ENCODE measurements around the gene CBX8. TPM values are rescaled to one million over a fixed set of nuclear protein-coding genes. Genes with fewer than 3 reads are reported as not detected.

The CBX8 gene
- total RNA-seq, 3 donors from 2014 or later (not counting 1 experiment from before 2014, with no cell fraction given): 4.0 to 6.4 (median 5.8) TPM

DNA sequence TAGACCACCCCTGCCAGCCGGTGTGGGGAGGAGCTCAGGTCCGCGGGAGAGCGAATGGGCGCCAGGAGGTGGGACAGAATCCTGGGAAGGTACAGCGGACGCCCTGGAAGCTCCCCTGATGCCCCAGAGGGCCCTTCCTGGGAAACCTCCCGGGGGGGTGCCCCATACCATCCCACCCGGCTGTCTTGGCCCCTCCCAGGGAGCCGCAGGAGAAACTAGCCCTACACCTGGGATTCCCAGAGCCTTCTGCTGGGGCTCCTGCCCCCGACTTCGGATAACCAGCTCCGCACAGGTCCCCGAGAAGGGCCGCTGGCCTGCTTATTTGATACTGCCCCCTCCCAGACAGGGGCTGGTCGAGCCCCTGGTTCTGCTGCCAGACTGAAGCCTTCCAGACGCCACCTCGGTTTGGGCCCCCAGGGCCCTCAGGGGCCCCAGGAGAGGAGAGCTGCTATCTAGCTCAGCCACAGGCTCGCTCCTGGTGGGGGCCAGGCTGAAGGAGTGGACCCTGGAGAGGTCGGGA lies 45.3 kb upstream of the CBX8 start:
- Histone ChIP-seq H3K27ac (ENCODE audit: low read length) (no peak overlapping the region), H3K9me3 (ENCODE audit: control insufficient read depth, insufficient read depth, low read length) (no peaks in the 10 kb centered on the region), H3K36me3 (ENCODE audit: control insufficient read depth, insufficient read depth, low read length) (no peaks in the 10 kb centered on the region), H3K27me3 (ENCODE audit: control insufficient read depth, insufficient read depth, low read length) (peaks cover 43% of the 10 kb centered on the region), H3K4me3 (ENCODE audit: low read length) (no peak overlapping the region), H3K4me1 (ENCODE audit: control insufficient read depth, insufficient read depth, low read length) (peaks cover 72% of the 10 kb centered on the region)
- H3K27ac Mint-ChIP-seq: peak overlapping the region; percentile 43 to 59
- 8% methylated on average over 20 of the region's 20 CpGs for WGBS (ENCODE audit: insufficient coverage)
- TF ChIP-seq, protein P1, sequence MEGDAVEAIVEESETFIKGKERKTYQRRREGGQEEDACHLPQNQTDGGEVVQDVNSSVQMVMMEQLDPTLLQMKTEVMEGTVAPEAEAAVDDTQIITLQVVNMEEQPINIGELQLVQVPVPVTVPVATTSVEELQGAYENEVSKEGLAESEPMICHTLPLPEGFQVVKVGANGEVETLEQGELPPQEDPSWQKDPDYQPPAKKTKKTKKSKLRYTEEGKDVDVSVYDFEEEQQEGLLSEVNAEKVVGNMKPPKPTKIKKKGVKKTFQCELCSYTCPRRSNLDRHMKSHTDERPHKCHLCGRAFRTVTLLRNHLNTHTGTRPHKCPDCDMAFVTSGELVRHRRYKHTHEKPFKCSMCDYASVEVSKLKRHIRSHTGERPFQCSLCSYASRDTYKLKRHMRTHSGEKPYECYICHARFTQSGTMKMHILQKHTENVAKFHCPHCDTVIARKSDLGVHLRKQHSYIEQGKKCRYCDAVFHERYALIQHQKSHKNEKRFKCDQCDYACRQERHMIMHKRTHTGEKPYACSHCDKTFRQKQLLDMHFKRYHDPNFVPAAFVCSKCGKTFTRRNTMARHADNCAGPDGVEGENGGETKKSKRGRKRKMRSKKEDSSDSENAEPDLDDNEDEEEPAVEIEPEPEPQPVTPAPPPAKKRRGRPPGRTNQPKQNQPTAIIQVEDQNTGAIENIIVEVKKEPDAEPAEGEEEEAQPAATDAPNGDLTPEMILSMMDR (IDR thresholded peaks at IDR 0.05): no peak
- DNase-seq (peak in 1 of 2 donors; percentile 35), ATAC-seq (no peak)
- peaks cover 12 to 24% of the 10 kb centered on the region in 2 donors for H3K27me3 Mint-ChIP-seq (ENCODE audit: low read depth in 2 of 2)
- no peaks in the 10 kb centered on the region for H3K36me3 Mint-ChIP-seq
- H3K9me3 Mint-ChIP-seq: no peaks in the 10 kb centered on the region
- peak overlapping the region; percentile 65 for H3K4me3 Mint-ChIP-seq
- intact Hi-C loops (cut with micrococcal nuclease): loop anchor here (2.0 to 5.0 kb wide), 2 partner anchors 95 to 155 kb away; no protein-coding TSS in a partner anchor
- peaks cover 28 to 41% of the 10 kb centered on the region in 2 donors for H3K4me1 Mint-ChIP-seq

DNA sequence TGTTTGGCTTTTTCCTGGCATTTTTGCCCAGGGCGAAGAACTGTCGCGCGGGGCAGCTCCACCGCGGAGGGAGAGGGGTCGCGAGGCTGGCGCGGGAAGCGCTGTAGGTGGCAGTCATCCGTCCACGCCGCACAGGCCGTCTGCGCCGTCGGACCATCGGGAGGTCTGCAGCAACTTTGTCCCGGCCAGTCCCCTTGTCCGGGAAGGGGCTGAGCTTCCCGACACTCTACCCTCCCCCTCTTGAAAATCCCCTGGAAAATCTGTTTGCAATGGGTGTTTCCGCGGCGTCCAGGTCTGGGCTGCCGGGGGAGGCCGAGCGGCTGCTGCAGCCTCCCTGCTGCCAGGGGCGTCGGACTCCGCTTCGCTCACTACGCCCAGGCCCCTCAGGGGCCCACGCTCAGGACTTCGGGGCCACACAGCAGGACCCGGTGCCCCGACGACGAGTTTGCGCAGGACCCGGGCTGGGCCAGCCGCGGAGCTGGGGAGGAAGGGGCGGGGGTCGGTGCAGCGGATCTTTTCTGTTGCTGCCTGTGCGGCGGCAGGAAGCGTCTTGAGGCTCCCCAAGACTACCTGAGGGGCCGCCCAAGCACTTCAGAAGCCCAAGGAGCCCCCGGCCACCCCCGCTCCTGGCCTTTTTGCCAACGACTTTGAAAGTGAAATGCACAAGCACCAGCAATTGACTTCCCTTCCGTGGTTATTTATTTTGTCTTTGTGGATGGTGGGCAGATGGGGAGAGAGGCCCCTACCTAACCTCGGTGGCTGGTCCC lies 44.7 kb upstream of the CBX8 start:
- Histone ChIP-seq H3K27ac (ENCODE audit: low read length) (no peak overlapping the region), H3K4me1 (ENCODE audit: control insufficient read depth, insufficient read depth, low read length) (peaks cover 79% of the 10 kb centered on the region), H3K27me3 (ENCODE audit: control insufficient read depth, insufficient read depth, low read length) (peaks cover 43% of the 10 kb centered on the region), H3K9me3 (ENCODE audit: control insufficient read depth, insufficient read depth, low read length) (no peaks in the 10 kb centered on the region), H3K4me3 (ENCODE audit: low read length) (no peak overlapping the region), H3K36me3 (ENCODE audit: control insufficient read depth, insufficient read depth, low read length) (no peaks in the 10 kb centered on the region)
- Mint-ChIP-seq H3K4me1 (peaks cover 34 to 48% of the 10 kb centered on the region in 2 donors), H3K27me3 (ENCODE audit: low read depth in 2 of 2) (peaks cover 12 to 24% of the 10 kb centered on the region in 2 donors), H3K9me3 (no peaks in the 10 kb centered on the region), H3K36me3 (no peaks in the 10 kb centered on the region), H3K27ac (peak overlapping the region; percentile 43 to 96), H3K4me3 (peak overlapping the region; percentile 65)
- DNase-seq (peak in 1 of 2 donors; percentile 58), ATAC-seq (no peak)
- TF ChIP-seq, protein P1 (IDR thresholded peaks at IDR 0.05): no peak
- intact Hi-C loops (cut with micrococcal nuclease): loop anchor here (2.0 to 5.0 kb wide), 2 partner anchors 94 to 155 kb away; no protein-coding TSS in a partner anchor
- 4% methylated on average over 55 of the region's 55 CpGs for WGBS (ENCODE audit: insufficient coverage)

DNA sequence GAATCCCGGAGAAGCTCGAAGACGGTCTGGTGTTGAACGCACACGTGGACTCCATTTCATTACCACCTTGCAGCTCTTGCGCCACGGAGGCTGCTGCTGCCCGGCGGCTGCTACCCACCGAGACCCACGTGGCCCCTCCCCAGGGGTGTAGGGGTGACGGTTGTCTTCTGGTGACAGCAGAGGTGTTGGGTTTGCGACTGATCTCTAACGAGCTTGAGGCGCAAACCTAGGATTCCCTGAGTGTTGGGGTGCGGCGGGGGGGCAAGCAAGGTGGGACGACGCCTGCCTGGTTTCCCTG lies 44.1 kb upstream of the CBX8 start:
- Histone ChIP-seq H3K36me3 (ENCODE audit: control insufficient read depth, insufficient read depth, low read length) (peaks cover 2% of the 10 kb centered on the region), H3K9me3 (ENCODE audit: control insufficient read depth, insufficient read depth, low read length) (no peaks in the 10 kb centered on the region), H3K27ac (ENCODE audit: low read length) (no peak overlapping the region), H3K4me1 (ENCODE audit: control insufficient read depth, insufficient read depth, low read length) (peaks cover 85% of the 10 kb centered on the region), H3K27me3 (ENCODE audit: control insufficient read depth, insufficient read depth, low read length) (peaks cover 43% of the 10 kb centered on the region), H3K4me3 (ENCODE audit: low read length) (no peak overlapping the region)
- intact Hi-C loops (cut with micrococcal nuclease): loop anchor here (5.0 kb wide), 1 partner anchor 94 kb away; no protein-coding TSS in a partner anchor
- H3K27me3 Mint-ChIP-seq (ENCODE audit: low read depth in 2 of 2): peaks cover 12 to 22% of the 10 kb centered on the region in 2 donors
- WGBS (ENCODE audit: insufficient coverage): 3% methylated on average over 19 of the region's 19 CpGs
- H3K4me1 Mint-ChIP-seq: peaks cover 35 to 50% of the 10 kb centered on the region in 2 donors
- H3K9me3 Mint-ChIP-seq: no peaks in the 10 kb centered on the region
- TF ChIP-seq, protein P1 (IDR thresholded peaks at IDR 0.05): no peak
- H3K4me3 Mint-ChIP-seq: peak overlapping the region; percentile 94
- peak overlapping the region in 1 of 2 donors; percentile 96 for H3K27ac Mint-ChIP-seq
- H3K36me3 Mint-ChIP-seq: no peaks in the 10 kb centered on the region
- ATAC-seq: no peak
- peak in 1 of 2 donors; percentile 58 for DNase-seq

Data from natural killer cell (primary cell).